Skeletal muscle tissue (tissue), 4 donors: ENCODE results near the gene NR2E3. TPM values are rescaled to one million over a fixed set of nuclear protein-coding genes. Genes with fewer than 3 reads are reported as not detected.

ENCODE experiments used
- H3K27ac ChIP-seq: one replicate; pipeline ENCODE4 v1.7.0; 2013; ENCODE audit warnings: mild to moderate bottlenecking, low read depth, low read length, inconsistent platforms
- H3K27me3 ChIP-seq, 3 donors: one replicate each; pipeline ENCODE4 v1.7.0; 2013; ENCODE audit warnings: low read length in 3 of 3; ENCODE audit not compliant: control insufficient read depth in 3 of 3, insufficient read depth in 3 of 3
- H3K36me3 ChIP-seq, 3 donors: one replicate each; pipeline ENCODE4 v1.7.0; 2013; ENCODE audit warnings: low read length in 3 of 3; ENCODE audit not compliant: control insufficient read depth in 3 of 3, insufficient read depth in 3 of 3
- H3K4me1 ChIP-seq, 3 donors: one replicate each; pipeline ENCODE4 v1.7.0; 2013; ENCODE audit warnings: low read length in 3 of 3, mild to moderate bottlenecking in 3 of 3; ENCODE audit not compliant: control insufficient read depth in 3 of 3, insufficient read depth in 3 of 3
- H3K4me3 ChIP-seq, 3 donors: one replicate each; pipeline ENCODE4 v1.7.0; 2013; ENCODE audit warnings: low read length in 3 of 3
- H3K9ac ChIP-seq, 3 donors: one replicate each; pipeline ENCODE4 v1.7.0; 2013; ENCODE audit warnings: low read length in 3 of 3, mild to moderate bottlenecking in 3 of 3, moderate library complexity in 2 of 3, low read depth in 1 of 3
- H3K9me3 ChIP-seq, 3 donors: one replicate each; pipeline ENCODE4 v1.7.0; 2013; ENCODE audit warnings: low read length in 3 of 3; ENCODE audit not compliant: control insufficient read depth in 3 of 3
- total RNA-seq: library from RNA; depleted of rRNA; stranded (reverse); fragments of >200 nt; gene quantifications from one replicate; pipeline ENCODE4 v1.2.3, GENCODE V29; 2014
- donor health status: Osteomylitis.

Gene NR2E3
- total RNA-seq, 1 donor from 2014 or later, result 1.0 TPM

- Histone ChIP-seq H3K36me3 (no peaks in the 10 kb centered on the region), H3K27me3 (no peaks in the 10 kb centered on the region), H3K9ac (no peak overlapping the region), H3K9me3 (no peaks in the 10 kb centered on the region), H3K4me1 (no peaks in the 10 kb centered on the region), H3K27ac (no peak overlapping the region), H3K4me3 (no peak overlapping the region)
Observed at GRCh38 chr15:71790081-71790480, 20.3 kb upstream of the NR2E3 start.

GRCh38 chr15:71791975-71792374, 18.4 kb upstream of the NR2E3 start:
- H3K9ac ChIP-seq, result no peak overlapping the region

GRCh38 chr15:71792521-71792920, 17.8 kb upstream of the NR2E3 start:
- H3K9ac ChIP-seq, result no peak overlapping the region
- H3K36me3 ChIP-seq, result no peaks in the 10 kb centered on the region
- H3K9me3 ChIP-seq, result no peaks in the 10 kb centered on the region

More at GRCh38 chr15:71791975-71792374, 18.4 kb upstream of the NR2E3 start:
- H3K27me3 ChIP-seq, result no peaks in the 10 kb centered on the region
- no peak overlapping the region for H3K4me3 ChIP-seq
- H3K27ac ChIP-seq, result no peak overlapping the region
- no peaks in the 10 kb centered on the region for H3K36me3 ChIP-seq
- H3K4me1 ChIP-seq, result no peaks in the 10 kb centered on the region
- no peaks in the 10 kb centered on the region for H3K9me3 ChIP-seq

GRCh38 chr15:71798641-71799040, 11.7 kb upstream of the NR2E3 start:
- H3K27ac ChIP-seq, result no peak overlapping the region
- H3K9ac ChIP-seq, result no peak overlapping the region
- no peaks in the 10 kb centered on the region for H3K36me3 ChIP-seq
- H3K9me3 ChIP-seq, result no peaks in the 10 kb centered on the region
- H3K4me1 ChIP-seq, result no peaks in the 10 kb centered on the region
- no peak overlapping the region for H3K4me3 ChIP-seq
- peaks cover 0 to 3% (median 0%) of the 10 kb centered on the region in 3 donors for H3K27me3 ChIP-seq

More at GRCh38 chr15:71792521-71792920, 17.8 kb upstream of the NR2E3 start:
- Histone ChIP-seq H3K4me1 (no peaks in the 10 kb centered on the region), H3K27me3 (no peaks in the 10 kb centered on the region), H3K27ac (no peak overlapping the region), H3K4me3 (no peak overlapping the region)

GRCh38 chr15:71800190-71800589, 10.2 kb upstream of the NR2E3 start:
- Histone ChIP-seq H3K4me3 (no peak overlapping the region), H3K27me3 (peaks cover 0 to 3% (median 0%) of the 10 kb centered on the region in 3 donors), H3K9ac (no peak overlapping the region), H3K36me3 (no peaks in the 10 kb centered on the region), H3K4me1 (peaks cover 0 to 3% (median 0%) of the 10 kb centered on the region in 3 donors), H3K9me3 (no peaks in the 10 kb centered on the region), H3K27ac (no peak overlapping the region)

- H3K36me3 ChIP-seq, result no peaks in the 10 kb centered on the region
- no peak overlapping the region for H3K9ac ChIP-seq
- H3K4me3 ChIP-seq, result no peak overlapping the region
- peaks cover 0 to 3% (median 0%) of the 10 kb centered on the region in 3 donors for H3K4me1 ChIP-seq
- H3K9me3 ChIP-seq, result no peaks in the 10 kb centered on the region
- no peak overlapping the region for H3K27ac ChIP-seq
- H3K27me3 ChIP-seq, result peaks cover 0 to 3% (median 0%) of the 10 kb centered on the region in 3 donors
Observed at GRCh38 chr15:71800835-71801745, 9.3 kb upstream of the NR2E3 start.

GRCh38 chr15:71801935-71802655, 8.3 kb upstream of the NR2E3 start:
- Histone ChIP-seq H3K9ac (no peak overlapping the region), H3K4me3 (no peak overlapping the region), H3K27me3 (peaks cover 0 to 3% (median 0%) of the 10 kb centered on the region in 3 donors), H3K36me3 (no peaks in the 10 kb centered on the region), H3K9me3 (no peaks in the 10 kb centered on the region), H3K4me1 (peaks cover 0 to 3% (median 0%) of the 10 kb centered on the region in 3 donors), H3K27ac (no peak overlapping the region)

GRCh38 chr15:71802770-71803169, 7.6 kb upstream of the NR2E3 start:
- Histone ChIP-seq H3K4me1 (peaks cover 0 to 3% (median 0%) of the 10 kb centered on the region in 3 donors), H3K4me3 (no peak overlapping the region), H3K36me3 (no peaks in the 10 kb centered on the region), H3K9ac (no peak overlapping the region), H3K27ac (no peak overlapping the region), H3K27me3 (peaks cover 0 to 5% (median 3%) of the 10 kb centered on the region in 3 donors), H3K9me3 (no peaks in the 10 kb centered on the region)

GRCh38 chr15:71804226-71804625, 6.1 kb upstream of the NR2E3 start:
- H3K27me3 ChIP-seq, result peaks cover 0 to 6% (median 3%) of the 10 kb centered on the region in 3 donors
- H3K4me3 ChIP-seq, result no peak overlapping the region
- no peaks in the 10 kb centered on the region for H3K9me3 ChIP-seq
- H3K9ac ChIP-seq, result no peak overlapping the region
- H3K4me1 ChIP-seq, result peaks cover 0 to 3% (median 0%) of the 10 kb centered on the region in 3 donors
- H3K36me3 ChIP-seq, result no peaks in the 10 kb centered on the region
- no peak overlapping the region for H3K27ac ChIP-seq
